ENCODE results near the gene WDR6.
A peak's percentile ranks its signal among the peaks of the same experiment; 100 is the strongest.

GRCh38 chr3:49026536-49026935 lies 19.3 kb downstream of the WDR6 start:
- TF ChIP-seq CTCF (conservative IDR thresholded peaks at IDR 0.05; ENCODE audit: low read depth in 2 of 2) (no peak), EZH2 (IDR thresholded peaks at IDR 0.05; ENCODE audit: low read depth, unreplicated experiment) (no peak), POLR2AphosphoS5 (IDR thresholded peaks at IDR 0.05; ENCODE audit: low read depth) (0 out of 2 replicates have a peak, but pooled peaks have one; percentile 12), REST (IDR thresholded peaks at IDR 0.05; ENCODE audit: unreplicated experiment) (no peak), EZH2phosphoT487 (IDR thresholded peaks at IDR 0.05; ENCODE audit: unreplicated experiment) (no peak)
